Hypothalamus (tissue), 51 donors: ENCODE data around the gene ZBTB25.

Experiments
- DNase-seq, 51 donors: peaks; one replicate each; lab custom pipeline; 2025; lab: John Stamatoyannopoulos, UW

ZBTB25 gene

DNA sequence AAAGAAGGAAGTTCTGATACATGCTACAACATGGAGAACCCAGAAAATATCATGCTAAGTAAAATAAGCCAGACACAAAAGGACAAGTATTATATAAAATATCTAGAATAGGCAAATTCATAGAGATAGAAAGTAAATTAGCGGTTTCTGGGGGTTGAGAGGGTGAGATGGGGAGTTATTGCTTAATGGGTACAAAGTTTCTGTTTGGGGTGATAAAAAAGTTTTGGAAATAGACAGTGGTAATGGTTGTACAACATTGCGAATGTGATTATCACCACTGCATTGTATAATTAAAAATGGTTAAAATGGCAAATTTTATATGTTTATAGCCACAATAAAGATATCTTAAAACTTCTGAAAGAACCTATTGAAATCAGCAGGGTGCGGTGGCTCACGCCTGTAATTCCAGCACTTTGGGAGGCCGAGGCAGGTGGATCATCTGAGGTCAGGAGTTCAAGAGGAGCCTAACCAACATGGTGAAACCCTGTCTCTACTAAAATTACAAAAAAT, 15.0 kb downstream of the ZBTB25 start:
- no peak for DNase-seq

DNA sequence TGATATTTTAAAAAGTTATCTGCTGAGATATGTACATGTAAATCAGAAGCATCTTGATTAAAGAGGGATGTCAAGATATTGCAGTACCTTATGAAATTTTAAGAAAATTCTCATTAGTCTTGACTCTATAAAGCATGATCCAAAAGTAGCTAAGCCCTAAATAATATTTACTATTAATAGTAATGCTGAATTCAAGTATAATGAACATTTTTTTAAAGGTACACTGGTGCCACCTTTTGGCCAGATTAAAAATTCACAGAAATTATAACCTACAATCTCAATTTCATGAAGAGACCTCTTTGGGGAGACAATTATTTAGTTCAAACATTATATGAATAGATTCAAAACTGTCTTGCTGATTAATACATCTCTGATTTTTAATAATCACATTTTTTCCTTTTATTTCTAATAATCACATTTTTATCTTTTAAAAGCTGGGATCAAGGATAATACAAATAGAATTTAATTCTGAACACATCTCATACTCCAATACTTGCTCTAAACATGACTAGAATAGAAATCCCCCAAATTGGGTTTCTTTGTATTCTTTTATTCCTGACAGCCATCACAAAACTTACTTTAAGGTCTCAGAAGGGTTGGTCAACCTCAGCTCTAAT, 24.9 kb downstream of the ZBTB25 start:
- no peak for DNase-seq

DNA sequence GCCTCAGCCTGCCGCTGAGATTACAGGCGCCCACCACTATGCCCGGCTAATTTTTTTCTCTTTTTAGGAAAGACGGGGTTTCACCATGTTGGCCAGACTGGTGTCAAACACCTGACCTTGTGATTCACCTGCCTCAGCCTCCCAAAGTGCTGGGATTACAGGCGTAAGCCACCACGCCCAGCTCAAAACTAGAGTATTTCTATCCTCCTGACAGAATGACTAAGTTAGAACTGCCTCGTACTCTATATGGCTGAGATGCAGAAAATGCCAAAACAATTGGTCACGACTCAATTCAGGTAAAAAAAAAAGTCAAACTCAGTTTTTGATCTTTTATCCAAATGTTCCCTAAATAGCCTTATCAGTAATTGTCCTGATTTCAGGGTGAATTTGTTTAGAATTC, 27.2 kb downstream of the ZBTB25 start:
- DNase-seq, result no peak

DNA sequence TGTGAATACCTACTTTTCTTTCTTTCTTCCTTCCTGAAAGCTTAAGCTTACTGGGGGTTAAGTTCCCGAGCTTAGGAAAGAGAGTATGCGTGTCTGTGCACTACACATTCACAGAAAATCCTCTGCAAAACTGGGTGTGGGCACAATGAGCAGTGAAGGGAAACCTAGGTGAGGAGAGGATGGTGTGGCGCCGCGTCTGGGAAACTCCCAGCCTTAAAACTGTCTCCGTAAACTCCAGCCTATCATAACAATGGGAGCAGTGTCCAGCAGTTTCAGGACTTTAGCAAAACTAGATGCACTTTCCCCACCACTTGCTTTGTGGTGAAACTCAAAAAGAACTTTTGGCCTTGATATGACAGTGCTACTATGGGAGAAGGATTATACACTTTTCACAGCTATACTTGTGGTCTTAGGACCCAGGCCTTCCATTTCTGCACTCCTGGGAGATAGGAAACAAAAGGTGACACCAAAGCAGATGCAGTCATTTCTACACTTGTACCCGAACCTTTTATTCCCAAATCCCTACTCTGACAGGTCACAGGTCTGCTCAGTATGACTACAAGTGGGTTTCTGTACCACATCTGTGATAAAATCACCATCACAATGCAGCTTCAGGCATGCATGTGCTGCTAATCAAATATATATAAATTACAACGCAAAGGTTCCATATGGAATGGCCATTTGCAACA, 27.9 kb downstream of the ZBTB25 start:
- no peak for DNase-seq

DNA sequence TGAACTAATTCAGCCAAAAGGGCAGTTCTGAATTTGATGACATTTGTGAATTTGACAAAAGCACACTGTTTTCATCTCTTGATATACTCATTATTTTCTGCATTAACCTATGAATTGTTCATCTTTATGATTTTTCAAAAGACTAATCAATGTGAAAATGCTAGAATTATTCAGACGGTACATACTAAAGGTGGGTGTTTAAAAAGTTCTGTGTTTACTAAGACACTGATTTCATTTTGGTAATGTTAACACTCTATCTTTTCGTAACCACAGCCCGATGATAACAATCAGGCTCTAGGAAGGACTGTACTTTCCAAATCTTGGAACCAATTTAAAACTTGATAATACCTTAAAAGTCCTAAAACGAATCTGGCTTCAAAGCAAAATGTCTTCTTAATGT, 28.9 kb downstream of the ZBTB25 start:
- no peak for DNase-seq

DNA sequence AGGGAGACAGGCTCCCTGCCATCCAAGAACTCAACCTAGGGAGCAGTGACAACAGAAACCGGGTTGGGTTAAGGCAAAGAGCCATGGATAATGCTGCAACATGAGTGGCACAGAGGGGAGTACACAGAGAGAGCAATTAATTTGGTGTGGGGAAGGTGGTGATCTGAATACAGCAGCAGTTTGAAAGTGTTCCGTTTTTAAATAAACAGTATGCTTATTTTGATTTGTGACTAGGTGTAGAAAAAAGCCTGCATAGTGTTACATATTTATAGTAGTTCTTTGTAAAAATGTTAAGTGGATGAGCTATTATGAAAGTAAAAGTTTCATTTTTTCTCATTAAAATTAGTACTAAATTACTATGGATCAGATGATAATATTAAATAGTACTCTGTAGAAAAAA, 29.6 kb downstream of the ZBTB25 start:
- DNase-seq, result no peak

DNA sequence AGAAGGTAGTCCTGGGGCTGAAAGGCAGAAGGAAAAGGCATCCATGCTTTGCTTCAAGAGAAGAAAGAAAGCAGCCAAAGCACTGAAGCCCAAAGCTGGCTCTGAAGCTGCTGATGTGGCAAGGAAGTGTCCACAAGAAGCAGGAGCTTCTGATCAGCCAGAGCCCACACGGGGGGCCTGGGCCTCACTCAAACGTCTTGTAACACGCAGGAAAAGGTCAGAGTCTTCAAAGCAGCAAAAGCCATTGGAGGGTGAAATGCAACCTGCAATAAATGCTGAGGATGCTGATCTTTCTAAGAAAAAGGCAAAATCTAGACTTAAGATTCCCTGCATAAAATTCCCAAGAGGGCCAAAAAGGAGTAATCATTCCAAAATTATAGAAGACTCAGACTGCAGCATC, 35.2 kb downstream of the ZBTB25 start:
- DNase-seq, result no peak

DNA sequence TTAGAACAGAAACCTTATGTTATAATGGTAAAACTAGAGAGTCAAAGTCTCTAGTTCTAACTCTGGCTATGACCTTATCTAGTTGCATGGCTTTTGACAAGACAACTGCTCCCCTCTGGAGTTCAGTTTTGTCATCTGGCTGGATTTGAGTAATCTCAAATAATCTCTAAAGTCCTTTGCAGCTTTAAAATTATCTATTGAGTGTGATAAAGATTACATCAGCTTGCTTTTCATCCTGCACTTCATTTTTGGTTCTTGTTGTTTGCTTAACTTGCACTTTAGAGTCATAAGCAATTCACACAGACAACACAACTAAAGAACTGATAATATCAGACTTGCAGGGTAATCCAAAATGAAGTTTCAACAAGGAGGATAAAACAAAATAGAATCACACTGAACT, 36.1 kb downstream of the ZBTB25 start:
- no peak for DNase-seq

DNA sequence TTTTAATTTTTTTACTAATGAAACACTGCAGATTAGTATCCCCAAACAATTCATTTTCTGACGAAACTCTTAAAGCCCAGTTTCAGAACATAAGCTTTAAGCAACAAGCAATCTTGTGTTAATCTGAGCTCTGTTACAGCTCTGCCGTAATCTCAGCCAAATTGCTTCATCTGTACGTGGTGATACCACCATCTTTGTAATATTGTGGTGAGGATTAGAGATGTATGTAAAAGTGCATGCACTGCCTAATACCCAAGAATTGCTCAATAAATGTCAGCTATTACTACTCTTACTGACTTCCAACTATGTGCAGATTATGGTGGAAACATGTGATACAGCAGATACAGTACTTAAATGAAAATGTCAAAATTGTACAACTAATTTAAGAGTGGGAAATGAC, 36.5 kb downstream of the ZBTB25 start:
- DNase-seq, result no peak

DNA sequence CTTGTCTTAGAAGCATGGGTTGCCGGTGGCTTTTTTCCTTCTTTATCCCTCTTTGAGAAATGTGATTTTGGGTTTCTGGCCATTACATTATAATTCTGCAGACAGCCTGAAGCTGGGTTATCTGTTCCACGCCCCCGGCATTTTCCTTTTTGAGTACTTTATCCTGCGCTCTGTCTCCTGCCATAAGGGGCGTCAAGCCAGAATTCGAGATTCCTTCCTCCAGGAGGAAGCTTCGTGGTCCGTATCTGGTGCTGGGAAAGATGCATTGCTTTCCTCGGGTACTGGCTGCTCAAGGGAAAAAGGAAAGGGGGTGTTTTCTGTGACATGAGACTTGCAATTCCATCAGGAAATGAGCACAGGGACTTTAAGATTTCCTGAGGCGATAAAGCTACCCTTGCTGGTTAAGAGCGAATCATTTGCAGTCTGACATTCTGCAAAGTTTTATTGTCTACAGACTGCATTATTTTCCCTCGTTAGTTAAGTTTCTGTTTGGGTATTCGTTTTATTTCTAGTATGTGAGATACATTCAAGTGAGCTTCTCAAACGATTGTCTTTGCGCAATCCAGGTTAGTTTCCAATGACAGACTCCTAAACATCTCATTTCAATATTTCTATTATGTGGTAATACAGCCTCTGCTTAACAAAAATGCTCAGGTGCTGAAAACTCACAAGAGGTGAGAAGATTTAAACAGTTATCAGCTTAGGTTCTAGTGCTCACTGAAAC, 37.6 kb downstream of the ZBTB25 start:
- peak in 5 of 51 donors; percentile 5 to 56 (median 29) for DNase-seq

DNA sequence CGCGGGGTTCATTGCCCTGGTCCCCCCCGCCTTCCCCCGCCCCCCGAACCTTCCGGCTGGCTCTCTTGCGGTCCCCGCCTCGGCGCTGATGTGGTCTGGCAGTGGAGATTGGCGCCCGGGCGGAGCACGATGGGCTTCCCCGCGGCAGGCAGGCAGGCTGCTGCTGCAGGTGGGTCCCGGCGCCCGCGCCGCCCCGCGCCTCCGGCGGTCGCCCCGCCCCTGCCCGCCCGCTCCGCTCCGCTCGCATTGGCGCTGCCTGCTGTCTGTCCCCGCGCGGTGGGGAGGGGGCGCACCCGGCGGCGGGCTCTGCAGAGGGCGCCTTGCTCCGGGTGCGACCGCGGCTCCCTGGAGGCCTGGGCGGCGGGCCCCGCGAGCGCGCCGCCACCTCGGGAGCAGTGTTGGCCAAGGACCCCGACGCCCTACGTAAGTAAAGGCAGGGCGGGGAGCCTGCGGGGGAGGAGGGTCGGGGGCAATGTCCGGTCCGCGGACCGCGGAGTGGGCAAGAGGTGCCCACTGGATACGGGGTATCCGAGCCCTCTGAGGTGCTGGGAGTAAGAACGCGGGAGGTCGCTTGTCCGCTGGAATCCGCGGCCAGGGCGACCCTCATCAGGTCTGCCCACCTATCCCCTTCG, 38.3 kb downstream of the ZBTB25 start, which contains the start of gene AKAP5:
TSS of gene AKAP5 (plus strand) at position 309 of the 632 bp plus-strand sequence. CDS start 2,896 bp downstream, outside the sequence.
- DNase-seq, result peak in 47 of 51 donors; percentile 8 to 84 (median 55)

DNA sequence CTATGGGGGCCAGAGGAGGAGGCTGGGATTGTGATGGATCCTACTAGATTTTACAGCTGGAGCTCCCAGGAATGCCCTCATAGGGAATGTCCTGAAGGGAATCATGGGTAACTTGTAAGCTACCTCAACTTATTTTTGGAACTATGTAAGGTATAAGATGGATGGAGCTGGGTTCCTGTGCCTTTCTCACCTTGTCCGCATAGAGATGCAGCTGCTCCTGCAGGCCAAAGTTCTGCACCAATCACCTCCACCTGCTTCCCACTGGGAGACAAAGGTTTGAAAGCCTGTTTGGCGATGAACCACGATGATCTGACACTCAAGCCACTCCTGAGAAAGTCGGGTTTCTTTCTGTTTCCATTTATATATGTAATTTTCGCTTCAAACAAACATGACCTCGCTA, 39.0 kb downstream of the ZBTB25 start:
- no peak for DNase-seq

DNA sequence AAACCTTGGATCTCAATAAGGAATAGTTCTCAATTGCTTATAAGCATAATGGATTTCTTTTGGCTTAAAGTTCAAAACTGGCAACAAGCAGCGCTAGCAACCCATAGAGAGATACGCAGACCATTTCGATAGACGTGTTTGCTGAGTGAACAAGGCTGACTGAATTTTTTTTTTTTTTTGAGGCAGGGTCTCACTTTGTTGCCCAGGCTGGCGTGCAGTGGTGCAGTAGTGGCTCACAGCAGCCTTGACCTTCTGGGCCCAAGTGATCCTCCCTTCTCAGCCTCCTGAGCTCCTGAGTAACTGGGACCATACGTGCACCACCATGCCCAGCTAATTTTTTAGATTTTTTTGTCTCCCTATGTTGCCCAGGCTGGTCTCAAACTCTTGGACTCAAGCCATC, 39.8 kb downstream of the ZBTB25 start:
- DNase-seq, result no peak

DNA sequence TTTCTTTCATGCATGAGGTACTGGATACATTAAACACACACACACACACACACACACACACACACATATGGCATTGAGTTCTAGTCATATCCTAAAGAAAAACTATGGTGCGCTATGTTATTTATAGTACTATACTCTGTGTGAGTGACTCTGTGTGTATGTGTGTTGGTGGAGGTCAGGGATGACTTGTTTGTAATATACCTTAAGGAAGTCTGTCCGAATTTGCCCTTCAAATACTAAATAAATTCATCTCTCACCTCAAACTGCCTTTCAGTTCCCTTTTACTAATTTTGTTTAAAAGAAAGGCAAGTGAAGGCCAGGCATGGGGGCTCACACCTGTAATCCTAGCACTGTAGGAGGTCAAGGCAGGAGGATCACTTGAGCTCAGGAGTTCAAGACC, 40.4 kb downstream of the ZBTB25 start:
- no peak for DNase-seq

DNA sequence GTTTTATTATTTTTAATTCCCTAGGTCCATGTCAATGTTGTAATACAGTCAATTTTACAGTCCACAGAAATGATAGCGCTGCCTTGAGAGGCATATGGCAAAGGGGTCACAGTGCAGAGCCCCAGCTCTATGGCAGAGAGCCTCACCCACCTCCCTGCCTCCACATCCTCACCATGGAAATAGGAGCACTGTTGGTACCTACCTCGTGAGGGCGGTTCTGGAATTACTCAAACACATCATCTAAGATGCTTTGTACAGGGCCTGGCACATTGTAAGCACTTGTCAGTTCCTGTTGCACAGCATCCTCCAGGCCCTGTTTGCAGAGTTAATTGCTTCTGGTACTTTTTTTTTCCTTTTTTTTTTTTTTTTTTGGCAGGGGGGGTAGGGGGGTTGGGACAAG, 42.4 kb downstream of the ZBTB25 start:
- DNase-seq, result no peak

DNA sequence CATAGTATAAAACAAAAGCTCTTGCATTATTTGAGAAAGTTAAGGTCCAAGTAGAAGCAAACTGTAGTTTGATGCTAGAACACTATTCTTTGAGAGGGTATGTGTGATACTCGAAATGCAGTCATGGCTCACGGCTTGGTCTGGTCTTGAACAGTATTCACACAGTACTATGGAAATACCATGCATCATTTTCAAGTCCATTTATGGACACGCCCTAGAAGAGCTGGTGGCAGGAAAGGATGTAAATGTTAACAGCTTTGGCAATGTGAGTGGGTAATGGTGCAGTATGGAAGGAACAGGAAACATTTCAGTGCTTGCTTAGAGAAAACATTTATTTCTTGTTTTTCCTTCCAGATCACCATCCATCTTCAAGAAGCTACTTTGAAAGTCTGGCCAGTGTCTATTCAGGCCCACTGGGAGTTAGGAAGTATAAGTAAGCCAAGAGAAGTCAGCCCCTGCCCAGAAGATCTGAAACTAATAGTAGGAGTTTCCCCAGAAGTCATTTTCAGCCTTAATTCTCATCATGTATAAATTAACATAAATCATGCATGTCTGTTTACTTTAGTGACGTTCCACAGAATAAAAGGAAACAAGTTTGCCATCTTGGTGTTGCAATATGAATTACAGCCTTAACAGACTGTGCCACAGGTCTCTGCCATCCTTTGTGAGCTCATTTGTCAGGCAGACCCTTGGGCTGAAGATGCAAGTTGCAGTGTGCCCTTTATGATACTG, 44.1 kb downstream of the ZBTB25 start:
- no peak for DNase-seq

DNA sequence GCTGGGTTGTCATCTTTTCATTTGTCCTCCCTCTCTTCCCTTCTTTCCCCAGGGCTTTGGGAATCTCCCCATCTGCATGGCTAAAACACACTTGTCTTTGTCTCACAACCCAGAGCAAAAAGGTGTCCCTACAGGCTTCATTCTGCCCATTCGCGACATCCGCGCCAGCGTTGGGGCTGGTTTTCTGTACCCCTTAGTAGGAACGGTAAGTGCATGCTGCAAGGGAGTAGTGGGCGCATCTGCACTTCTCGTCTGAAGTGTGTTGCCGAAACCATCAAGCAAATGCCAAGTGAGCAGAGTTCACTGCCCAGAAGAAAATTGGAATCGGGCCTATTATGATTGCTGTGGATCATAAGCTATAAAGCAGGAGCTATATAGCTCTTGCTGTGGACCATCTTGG, 49.0 kb downstream of the ZBTB25 start:
- no peak for DNase-seq

DNA sequence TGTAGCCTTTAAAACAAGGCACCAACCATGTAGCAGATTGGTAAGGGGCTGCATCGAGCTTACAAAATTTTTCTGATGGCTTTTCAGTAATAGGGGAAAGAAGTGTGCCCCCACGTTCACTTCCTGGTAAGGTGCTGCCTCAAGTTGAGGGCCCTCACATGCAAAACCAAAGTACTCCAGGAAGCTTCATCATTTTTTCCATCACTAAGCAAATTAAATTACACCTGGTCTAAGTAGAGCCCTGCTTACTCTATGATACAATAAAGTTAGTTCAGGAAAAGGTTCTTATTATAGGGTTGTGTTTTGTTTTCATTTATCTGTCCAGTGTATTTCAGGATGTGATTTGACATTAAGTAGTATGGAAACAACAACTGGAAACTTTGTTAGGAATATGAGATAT, 53.4 kb downstream of the ZBTB25 start:
- DNase-seq, result no peak

DNA sequence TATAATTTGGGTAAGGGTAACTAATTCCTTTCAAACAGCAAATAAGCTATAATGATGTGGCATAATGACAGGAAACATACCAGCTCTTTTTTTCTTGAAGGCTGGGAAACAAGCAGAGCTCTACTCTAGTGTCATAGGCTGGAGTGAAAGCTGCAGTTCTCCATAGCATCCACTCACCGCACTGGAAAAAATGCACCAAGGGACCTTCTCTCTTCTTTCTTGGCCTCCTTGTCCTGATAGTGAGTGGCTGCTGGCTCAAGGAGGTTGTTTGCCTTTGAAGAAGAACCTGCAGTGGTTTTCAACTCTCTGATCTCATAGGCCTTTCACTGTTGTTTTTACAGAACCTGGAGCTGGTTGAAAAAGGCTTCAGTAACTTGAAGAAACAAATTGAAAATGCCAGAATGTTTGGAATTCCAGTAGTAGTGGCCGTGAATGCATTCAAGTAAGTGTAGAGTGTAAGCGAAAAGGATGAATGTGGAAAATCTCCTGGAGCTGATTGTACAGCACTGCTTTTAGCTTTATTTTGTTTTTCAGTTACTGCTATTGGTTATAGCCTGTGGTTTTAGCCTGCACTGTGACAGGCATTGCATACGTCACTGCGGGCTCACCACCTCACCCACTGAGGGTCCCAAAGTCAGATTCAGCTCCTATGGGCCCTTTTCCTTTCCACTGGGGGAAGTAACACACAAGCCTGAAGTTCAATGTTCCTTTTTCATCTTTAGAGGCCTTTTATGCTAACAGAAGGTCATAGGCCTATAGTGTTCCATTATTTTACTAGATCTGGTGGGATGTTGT, 55.6 kb downstream of the ZBTB25 start:
- DNase-seq, result no peak
